ENCODE data around the gene KRTAP22-1.

DNA sequence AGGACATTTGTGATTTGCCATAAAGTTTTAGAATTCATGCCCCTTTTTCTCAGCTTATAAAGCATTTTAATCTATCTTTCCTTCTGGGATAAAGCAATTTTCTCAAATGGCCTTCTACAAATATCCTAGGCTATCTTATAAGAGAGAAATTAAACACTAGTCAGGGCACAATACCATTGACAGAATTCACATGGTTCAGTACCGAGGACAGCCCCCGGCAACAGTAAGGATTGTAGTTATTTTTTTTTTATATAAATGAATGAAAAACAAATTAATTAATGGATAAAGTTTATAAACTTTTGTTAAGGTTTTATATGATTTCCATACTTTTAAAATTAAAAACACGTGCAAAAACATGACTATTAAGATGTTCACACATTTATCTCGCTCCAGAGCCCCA is 27.2 kb downstream of the KRTAP22-1 start:
- no peak for TF ChIP-seq EZH2 (IDR thresholded peaks at IDR 0.05; ENCODE audit: low read depth, low read length, severe bottlenecking)
- TF ChIP-seq FOSL1 (IDR thresholded peaks at IDR 0.05; ENCODE audit: insufficient read depth, low read depth, low read length), result no peak
- no peak for TF ChIP-seq GTF2F1 (IDR thresholded peaks at IDR 0.05; ENCODE audit: borderline replicate concordance, low read depth, low read length)
- no peak for TF ChIP-seq CBX5 (IDR thresholded peaks at IDR 0.05; ENCODE audit: low read depth, low read length)
- TF ChIP-seq, protein P1, sequence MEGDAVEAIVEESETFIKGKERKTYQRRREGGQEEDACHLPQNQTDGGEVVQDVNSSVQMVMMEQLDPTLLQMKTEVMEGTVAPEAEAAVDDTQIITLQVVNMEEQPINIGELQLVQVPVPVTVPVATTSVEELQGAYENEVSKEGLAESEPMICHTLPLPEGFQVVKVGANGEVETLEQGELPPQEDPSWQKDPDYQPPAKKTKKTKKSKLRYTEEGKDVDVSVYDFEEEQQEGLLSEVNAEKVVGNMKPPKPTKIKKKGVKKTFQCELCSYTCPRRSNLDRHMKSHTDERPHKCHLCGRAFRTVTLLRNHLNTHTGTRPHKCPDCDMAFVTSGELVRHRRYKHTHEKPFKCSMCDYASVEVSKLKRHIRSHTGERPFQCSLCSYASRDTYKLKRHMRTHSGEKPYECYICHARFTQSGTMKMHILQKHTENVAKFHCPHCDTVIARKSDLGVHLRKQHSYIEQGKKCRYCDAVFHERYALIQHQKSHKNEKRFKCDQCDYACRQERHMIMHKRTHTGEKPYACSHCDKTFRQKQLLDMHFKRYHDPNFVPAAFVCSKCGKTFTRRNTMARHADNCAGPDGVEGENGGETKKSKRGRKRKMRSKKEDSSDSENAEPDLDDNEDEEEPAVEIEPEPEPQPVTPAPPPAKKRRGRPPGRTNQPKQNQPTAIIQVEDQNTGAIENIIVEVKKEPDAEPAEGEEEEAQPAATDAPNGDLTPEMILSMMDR (IDR thresholded peaks at IDR 0.05; ENCODE audit: control extremely low read depth in 1 of 3, insufficient read depth in 1 of 3, low read depth in 1 of 3, low read length in 3 of 3), result no peak
- no peak for TF ChIP-seq EP300 (IDR thresholded peaks at IDR 0.05; ENCODE audit: borderline replicate concordance in 1 of 2, low read depth in 2 of 2, low read length in 2 of 2)
- no peak for TF ChIP-seq SIX5 (IDR thresholded peaks at IDR 0.05; ENCODE audit: low read depth, low read length)

All from H1 (cell line).